Brain microvascular endothelial cell (primary cell): ENCODE measurements around the gene RCAN1.

Experiments
- DNase-seq: peaks from one replicate; pipeline ENCODE4 v3.0.0-alpha.2; 2020
- H3K27ac ChIP-seq: fragments of 250-450 bp; sonication (Bioruptor Pico); 2 replicates; pipeline ENCODE4 v1.5.1; 2020; ENCODE audit warnings: mild to moderate bottlenecking, moderate library complexity
- H3K27me3 ChIP-seq: fragments of 250-450 bp; sonication (Bioruptor Pico); replicated peaks from 2 replicates; pipeline ENCODE4 v1.5.1; 2020; ENCODE audit warnings: mild to moderate bottlenecking
- H3K36me3 ChIP-seq: fragments of 250-450 bp; sonication (Bioruptor Pico); replicated peaks from 2 replicates; pipeline ENCODE4 v1.5.1; 2020; ENCODE audit warnings: mild to moderate bottlenecking
- H3K4me3 ChIP-seq: 2 replicates; pipeline ENCODE4 v1.5.1; 2011; ENCODE audit warnings: low read depth, mild to moderate bottlenecking, control low read depth, low read length, moderate library complexity
- in situ Hi-C: cut with HindIII; loops from 2 replicates; pipeline ENCODE4 v1.10.0; 2017; ENCODE audit warnings: low sequenced_read_pairs, low pct_ligation_motif_present
- TF ChIP-seq, protein P1 (sequence below): IDR thresholded peaks from 2 replicates; pipeline ENCODE4 v1.5.1; 2011; ENCODE audit warnings: low read depth, mild to moderate bottlenecking, moderate library complexity, low read length, control low read depth, inconsistent platforms; ENCODE audit errors: missing control alignments

RCAN1 gene

GRCh38 chr21:34543017-34543416 is 71.9 kb downstream of the RCAN1 start:
- H3K27ac ChIP-seq = no peak overlapping the region
- in situ Hi-C loops = no loop called here
- DNase-seq = no peak
- no peaks in the 10 kb centered on the region for H3K27me3 ChIP-seq
- TF ChIP-seq, protein P1, sequence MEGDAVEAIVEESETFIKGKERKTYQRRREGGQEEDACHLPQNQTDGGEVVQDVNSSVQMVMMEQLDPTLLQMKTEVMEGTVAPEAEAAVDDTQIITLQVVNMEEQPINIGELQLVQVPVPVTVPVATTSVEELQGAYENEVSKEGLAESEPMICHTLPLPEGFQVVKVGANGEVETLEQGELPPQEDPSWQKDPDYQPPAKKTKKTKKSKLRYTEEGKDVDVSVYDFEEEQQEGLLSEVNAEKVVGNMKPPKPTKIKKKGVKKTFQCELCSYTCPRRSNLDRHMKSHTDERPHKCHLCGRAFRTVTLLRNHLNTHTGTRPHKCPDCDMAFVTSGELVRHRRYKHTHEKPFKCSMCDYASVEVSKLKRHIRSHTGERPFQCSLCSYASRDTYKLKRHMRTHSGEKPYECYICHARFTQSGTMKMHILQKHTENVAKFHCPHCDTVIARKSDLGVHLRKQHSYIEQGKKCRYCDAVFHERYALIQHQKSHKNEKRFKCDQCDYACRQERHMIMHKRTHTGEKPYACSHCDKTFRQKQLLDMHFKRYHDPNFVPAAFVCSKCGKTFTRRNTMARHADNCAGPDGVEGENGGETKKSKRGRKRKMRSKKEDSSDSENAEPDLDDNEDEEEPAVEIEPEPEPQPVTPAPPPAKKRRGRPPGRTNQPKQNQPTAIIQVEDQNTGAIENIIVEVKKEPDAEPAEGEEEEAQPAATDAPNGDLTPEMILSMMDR = no peak
- H3K4me3 ChIP-seq = no peak overlapping the region
- no peaks in the 10 kb centered on the region for H3K36me3 ChIP-seq

GRCh38 chr21:34540206-34540605 is 74.7 kb downstream of the RCAN1 start:
- Histone ChIP-seq H3K27ac (no peak overlapping the region), H3K27me3 (no peaks in the 10 kb centered on the region), H3K4me3 (no peak overlapping the region), H3K36me3 (no peaks in the 10 kb centered on the region)
- DNase-seq = no peak
- TF ChIP-seq, protein P1 = no peak
- in situ Hi-C loops = no loop called here

GRCh38 chr21:34537838-34538237 is 77.1 kb downstream of the RCAN1 start:
- Histone ChIP-seq H3K36me3 (no peaks in the 10 kb centered on the region), H3K4me3 (no peak overlapping the region), H3K27ac (peak overlapping the region; percentile 25), H3K27me3 (no peaks in the 10 kb centered on the region)
- DNase-seq = no peak
- TF ChIP-seq, protein P1 = no peak
- in situ Hi-C loops = no loop called here

DNA sequence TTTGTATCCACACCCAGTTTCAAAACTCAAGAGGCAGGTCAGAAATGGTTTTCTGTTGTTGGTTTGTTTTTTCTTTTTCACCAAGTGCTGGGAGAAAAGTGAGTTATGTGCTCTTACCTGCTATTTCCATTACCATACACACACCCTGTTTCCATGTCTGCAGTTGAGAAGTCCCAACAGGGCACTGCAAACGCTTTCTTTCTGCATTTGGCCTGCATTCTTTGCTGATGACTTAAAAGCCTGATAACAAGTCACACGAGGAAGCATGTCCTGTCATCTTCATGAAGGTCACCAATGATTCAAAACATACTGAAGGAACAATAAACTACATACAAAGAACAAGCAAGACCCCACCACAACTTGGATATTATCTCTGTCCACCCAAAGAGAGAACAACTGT is 78.1 kb downstream of the RCAN1 start:
- DNase-seq = no peak
- in situ Hi-C loops = no loop called here
- TF ChIP-seq, protein P1 = no peak
- Histone ChIP-seq H3K4me3 (no peak overlapping the region), H3K27me3 (no peaks in the 10 kb centered on the region), H3K36me3 (no peaks in the 10 kb centered on the region), H3K27ac (no peak overlapping the region)

DNA sequence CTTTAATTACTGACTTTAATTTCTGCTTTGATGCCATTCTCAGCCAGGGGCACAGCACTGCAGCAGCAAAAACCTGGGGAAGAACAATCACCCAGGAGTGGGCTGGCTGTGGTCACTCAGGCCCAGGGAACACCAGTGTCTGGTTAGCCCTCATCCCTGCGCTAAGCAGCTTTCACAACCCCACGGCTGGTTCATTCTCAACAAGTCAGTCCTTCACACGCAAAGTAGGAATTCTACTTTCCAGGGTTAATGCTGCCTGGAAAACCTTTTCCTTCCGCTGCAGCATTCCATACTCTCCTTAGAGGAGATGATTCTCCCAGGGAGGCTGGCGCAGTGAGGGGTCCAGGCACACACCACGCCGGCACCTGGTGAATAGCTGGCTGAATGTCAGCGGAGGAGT is 78.6 kb downstream of the RCAN1 start:
- no peaks in the 10 kb centered on the region for H3K27me3 ChIP-seq
- TF ChIP-seq, protein P1 = no peak
- H3K27ac ChIP-seq = peak overlapping the region; percentile 26
- in situ Hi-C loops = no loop called here
- H3K4me3 ChIP-seq = no peak overlapping the region
- H3K36me3 ChIP-seq = no peaks in the 10 kb centered on the region
- DNase-seq = no peak

- Histone ChIP-seq H3K36me3 (no peaks in the 10 kb centered on the region), H3K27ac (peak overlapping the region; percentile 26), H3K27me3 (no peaks in the 10 kb centered on the region), H3K4me3 (no peak overlapping the region)
- no peak for DNase-seq
- TF ChIP-seq, protein P1 = no peak
- in situ Hi-C loops = no loop called here
Measured at GRCh38 chr21:34535886-34536285, 79.0 kb downstream of the RCAN1 start.
